ENCODE results near the gene BANP. TPM values are rescaled to one million over a fixed set of nuclear protein-coding genes. Genes with fewer than 3 reads are reported as not detected.
"Not testable (repeated sequence)": the region's sequence is repeated elsewhere in the genome, so short reads cannot be mapped to it uniquely, and the experiment has no call there.

BANP gene
- total RNA-seq, 1 experiment from 2014 or later = 18.4 TPM

DNA sequence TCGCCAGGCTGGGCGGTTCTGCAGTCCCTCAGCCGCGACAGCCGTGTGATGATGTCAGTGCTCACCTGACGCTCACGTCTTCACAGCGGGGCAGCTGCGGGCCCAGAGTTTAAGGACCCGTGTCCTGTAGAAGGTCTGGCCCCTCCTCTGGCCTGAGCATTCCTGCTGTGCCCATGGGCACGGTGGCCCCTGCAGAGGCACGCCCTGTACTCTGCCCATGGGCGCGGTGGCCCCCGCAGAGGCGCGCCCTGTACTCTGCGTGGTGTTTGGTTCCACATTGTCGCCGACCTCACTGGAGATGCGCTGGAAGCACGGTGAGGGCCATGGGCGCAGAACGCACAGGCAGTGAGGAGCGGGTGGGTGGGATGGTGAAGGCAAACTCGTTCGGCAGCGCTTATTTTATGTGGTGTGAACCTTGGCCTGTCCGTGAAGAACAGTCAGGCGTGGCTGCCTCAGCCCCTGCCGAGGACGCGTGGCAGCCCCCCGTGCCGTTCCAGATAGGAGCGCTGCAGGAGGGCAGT is 122.0 kb downstream of the BANP start:
- no peaks in the 10 kb centered on the region for H3K27me3 ChIP-seq
- no peaks in the 10 kb centered on the region for H3K4me1 ChIP-seq
- H3K4me3 ChIP-seq = no peak overlapping the region
- no peak overlapping the region for H3K27ac ChIP-seq
- no peaks in the 10 kb centered on the region for H3K9me3 ChIP-seq (replicated peaks)
- no peaks in the 10 kb centered on the region for H3K36me3 ChIP-seq
- DNase-seq = no peak

DNA sequence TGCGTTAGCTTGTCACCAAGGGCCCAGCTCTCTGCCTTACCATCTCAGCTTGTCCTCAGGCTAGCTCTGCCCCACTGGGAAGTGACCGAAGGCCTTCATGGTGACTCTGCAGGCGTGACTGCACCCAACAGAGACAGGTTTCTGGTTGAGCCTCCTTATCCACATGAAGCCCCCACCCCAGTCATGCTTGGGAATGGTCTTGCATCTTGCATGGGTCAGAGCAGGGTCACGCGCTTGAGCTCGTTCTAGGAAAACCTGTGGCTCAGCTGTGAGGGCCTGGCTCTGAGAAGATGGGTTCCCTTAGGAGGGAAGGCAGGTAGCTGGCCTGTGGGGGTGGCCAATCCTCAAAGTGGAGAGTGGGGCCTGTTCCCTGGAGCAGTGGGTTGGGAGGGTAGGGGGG is 122.8 kb downstream of the BANP start:
- Histone ChIP-seq H3K27ac (no peak overlapping the region), H3K4me1 (no peaks in the 10 kb centered on the region), H3K36me3 (no peaks in the 10 kb centered on the region), H3K9me3 (replicated peaks) (no peaks in the 10 kb centered on the region), H3K4me3 (no peak overlapping the region), H3K27me3 (no peaks in the 10 kb centered on the region)
- no peak for DNase-seq

DNA sequence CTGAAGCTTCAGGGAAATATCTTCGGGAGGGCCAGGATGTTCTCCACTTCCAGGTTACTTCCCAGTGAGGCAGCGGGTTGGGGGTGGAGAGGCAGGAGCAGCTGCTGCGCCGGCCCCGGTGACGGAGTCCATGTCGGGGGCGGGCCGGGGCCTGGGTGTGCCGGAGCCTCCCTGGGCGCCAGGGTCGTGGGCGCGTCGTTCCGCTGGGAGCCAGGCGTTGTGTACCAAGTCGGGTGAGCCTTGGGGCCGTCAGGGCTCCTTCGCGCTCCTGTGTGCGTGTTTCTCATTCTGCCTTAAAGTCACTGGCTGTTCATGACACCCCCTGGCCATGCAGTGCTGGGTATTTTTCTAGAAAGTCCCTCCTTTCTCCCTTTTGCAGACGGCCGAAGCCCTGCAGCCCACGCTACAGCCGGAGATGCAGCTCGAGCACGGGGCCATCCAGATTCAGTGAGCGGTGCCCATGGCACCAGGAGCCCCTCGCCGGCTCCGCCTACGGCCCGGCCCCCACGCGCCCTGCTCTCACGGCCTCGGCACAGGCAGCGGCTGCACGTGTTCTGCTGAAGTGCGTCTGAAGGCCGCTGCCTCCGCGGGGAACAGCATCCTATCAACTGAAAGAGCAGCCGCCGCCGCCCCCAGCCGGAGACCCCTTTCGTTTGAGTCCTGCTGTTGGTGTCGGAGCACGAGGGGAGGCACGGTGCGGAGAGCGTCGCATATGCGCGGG is 125.1 kb downstream of the BANP start:
- Histone ChIP-seq H3K36me3 (no peaks in the 10 kb centered on the region), H3K27ac (no peak overlapping the region)
- DNase-seq = no peak

DNA sequence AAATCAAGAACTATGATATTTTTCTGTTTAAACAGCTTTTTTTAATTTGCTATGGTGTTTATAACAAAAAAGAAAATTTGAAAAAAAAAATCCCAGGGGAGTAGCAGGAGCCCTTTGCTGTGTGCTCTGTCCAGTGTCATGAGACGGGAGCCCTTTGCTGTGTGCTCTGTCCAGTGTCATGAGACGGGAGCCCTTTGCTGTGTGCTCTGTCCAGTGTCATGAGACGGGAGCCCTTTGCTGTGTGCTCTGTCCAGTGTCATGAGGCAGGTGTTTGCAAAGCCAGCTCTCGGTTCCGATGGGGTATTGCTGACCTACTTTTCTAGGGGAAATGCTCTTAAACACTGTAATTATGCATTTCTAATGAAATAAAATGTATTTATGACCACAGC is 125.7 kb downstream of the BANP start:
- not testable (repeated sequence) for DNase-seq; H3K4me3 ChIP-seq; H3K9me3 ChIP-seq (replicated peaks); H3K36me3 ChIP-seq; H3K27me3 ChIP-seq; H3K4me1 ChIP-seq; H3K27ac ChIP-seq

More for the DNA sequence above, 125.1 kb downstream of the BANP start:
- Histone ChIP-seq H3K27me3 (no peaks in the 10 kb centered on the region), H3K4me1 (no peaks in the 10 kb centered on the region), H3K4me3 (no peak overlapping the region), H3K9me3 (replicated peaks) (no peaks in the 10 kb centered on the region)

DNA sequence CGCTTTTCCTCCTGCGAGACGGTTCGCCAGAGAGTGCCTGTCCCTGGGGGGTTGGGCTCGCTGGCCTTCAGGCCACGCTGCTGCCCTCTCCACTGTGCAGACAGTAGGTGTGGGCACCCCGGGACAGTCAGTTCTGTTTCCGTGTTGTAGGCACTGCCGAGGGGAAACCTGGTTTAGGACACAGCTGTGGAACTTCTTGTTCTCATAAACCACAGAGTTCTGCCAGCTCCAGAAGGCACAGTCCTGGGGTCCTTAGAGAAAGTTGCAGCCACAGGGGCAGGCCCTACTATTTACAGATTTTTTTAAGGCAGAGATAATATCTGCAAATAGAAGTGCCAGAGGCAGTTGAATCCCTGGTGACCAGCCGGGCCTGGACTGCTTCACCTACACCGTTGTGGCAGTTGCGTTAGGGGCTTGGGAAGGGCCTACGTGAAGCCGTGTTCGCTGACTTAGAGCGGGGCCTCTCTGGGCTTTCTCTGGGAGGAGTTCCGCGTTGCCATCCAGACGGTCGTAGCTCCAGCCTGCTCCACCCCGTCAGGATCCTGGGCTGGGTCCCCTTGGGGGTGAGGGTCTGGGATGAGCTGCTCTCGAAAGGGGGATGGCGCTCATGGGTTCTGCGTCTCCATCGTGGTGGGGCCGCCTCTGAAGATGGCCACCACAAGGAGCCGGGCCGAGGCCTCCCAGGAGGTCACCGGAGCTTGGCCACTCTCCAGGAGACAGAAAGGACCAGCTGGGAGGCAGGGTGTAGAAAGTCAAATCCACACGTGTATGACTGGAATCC is 126.3 kb downstream of the BANP start:
- Histone ChIP-seq H3K9me3 (replicated peaks) (no peaks in the 10 kb centered on the region), H3K4me3 (no peak overlapping the region), H3K36me3 (no peaks in the 10 kb centered on the region), H3K4me1 (no peaks in the 10 kb centered on the region), H3K27me3 (no peaks in the 10 kb centered on the region), H3K27ac (no peak overlapping the region)
- DNase-seq = no peak

DNA sequence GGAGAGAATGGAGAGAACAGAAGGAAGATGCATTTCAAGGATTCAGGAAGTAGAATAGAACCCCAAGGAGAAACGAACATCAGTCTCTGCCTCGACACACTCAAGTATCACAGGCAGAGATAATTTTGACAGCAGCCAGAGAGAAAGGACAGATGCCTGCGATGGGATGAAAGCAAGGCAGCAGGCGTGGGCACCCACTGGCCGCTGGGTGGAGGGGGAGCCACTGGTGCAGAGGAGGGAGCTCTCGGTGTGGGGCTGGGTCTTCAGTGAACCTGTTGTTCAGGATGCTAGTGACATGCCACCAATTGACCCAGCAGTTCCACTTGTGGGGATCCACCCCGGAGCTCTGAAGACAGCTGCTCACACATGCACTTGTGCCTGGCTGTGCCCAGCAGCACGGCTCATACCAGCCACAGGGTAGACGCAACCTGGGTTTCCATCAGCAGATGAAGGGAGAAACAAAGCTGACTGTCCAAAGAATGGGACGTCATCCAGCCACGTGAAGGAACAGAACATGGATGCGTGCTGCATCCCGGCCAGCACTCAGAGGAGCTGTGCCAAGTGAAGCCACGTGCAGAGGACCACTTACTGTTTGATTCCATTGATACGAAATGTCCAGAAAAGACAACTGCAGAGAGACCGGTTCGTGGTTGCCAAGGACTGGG is 127.0 kb downstream of the BANP start:
- H3K4me1 ChIP-seq = no peaks in the 10 kb centered on the region
- DNase-seq = no peak
- no peak overlapping the region for H3K4me3 ChIP-seq
- no peaks in the 10 kb centered on the region for H3K27me3 ChIP-seq
- H3K9me3 ChIP-seq (replicated peaks) = no peaks in the 10 kb centered on the region
- no peak overlapping the region for H3K27ac ChIP-seq
- no peaks in the 10 kb centered on the region for H3K36me3 ChIP-seq

DNA sequence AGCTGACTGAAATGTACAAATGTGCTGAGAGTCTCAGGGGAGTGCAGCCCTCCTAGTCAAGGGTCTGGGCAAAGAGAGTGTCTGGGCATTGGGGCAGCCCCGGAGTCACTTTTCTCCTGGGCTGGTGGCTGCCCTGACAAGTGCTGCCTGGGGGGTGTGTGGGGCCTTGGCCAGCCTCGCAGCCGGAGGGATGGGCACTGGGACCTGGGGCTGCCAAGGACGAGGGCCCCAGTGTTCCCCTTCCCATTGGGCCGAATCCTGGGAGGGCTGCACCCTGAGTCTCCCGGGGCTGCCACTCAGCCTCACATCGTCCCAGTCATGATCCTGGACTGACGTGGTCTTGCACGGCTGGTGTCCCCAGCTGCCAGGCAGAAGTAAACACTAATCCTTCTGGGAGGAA is 132.3 kb downstream of the BANP start:
- H3K36me3 ChIP-seq = no peaks in the 10 kb centered on the region
- H3K27me3 ChIP-seq = no peaks in the 10 kb centered on the region
- no peak overlapping the region for H3K4me3 ChIP-seq
- DNase-seq = no peak
- H3K4me1 ChIP-seq = no peaks in the 10 kb centered on the region
- H3K27ac ChIP-seq = no peak overlapping the region
- H3K9me3 ChIP-seq (replicated peaks) = no peaks in the 10 kb centered on the region

DNA sequence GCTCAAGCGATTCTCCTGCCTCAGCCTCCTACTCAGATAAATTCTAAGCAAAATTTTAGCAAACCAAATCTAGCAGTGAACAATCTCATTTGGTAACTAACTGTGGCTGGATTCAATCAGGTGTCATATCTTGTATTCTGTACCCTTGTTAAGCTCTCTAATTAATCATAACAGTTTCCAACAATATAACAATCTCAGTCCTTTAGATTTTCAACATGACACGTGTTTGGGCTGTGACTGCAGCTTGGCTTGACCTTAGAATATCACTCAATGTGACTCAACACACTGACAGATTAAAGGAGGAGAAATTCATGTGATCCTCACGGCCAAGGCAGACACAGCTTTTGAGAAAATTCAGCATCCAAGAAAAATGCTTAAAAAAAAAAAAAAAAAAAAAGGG is 133.6 kb downstream of the BANP start:
- Histone ChIP-seq H3K27me3 (no peaks in the 10 kb centered on the region), H3K36me3 (no peaks in the 10 kb centered on the region), H3K27ac (no peak overlapping the region), H3K9me3 (replicated peaks) (no peaks in the 10 kb centered on the region), H3K4me1 (no peaks in the 10 kb centered on the region), H3K4me3 (no peak overlapping the region)
- no peak for DNase-seq

DNA sequence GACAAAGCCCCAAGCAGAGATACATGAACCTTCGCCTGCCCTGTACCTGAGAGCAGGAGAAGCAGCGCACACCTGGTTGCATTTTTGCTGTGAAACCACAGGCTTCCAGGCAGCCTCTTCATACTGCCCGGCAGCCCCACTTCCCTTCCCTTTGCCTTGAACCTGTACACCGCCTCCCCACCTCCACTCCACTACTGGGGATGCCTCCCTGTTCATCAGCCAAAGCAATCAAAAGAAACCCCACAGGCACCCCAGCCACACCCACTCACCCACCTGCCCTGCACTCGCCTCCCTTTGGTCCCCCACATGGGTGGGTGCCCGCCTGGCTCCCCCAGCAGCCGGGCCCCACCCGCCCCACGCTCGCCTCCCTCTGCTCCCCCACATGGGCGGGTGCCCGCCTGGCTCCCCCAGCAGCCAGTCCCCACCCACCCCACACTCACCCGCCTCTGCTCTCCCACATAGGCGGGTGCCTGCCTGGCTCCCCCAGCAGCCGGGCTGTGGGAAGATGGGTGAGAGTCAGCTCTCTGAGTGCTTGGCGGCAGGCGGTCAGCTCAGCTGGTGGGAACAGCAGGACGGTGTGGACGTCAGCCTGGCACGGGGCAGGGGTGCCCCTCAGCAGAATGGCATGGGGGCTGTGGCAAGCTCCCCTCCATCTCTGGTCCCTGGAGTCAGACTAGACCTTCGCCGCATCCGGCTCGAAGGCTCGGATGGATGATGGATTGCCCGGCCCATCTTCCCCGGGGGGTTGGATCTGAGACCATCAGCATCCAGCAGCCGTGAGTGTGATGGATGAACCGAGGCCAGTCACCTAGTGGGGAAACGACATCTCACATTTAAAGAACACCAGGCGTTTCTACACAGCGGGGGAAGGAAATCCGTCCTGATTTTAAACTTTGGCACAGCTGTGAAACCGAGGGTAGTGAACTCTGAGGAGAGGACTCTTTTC is 135.6 kb downstream of the BANP start:
- no peak for DNase-seq
- H3K27me3 ChIP-seq = no peaks in the 10 kb centered on the region
- H3K36me3 ChIP-seq = no peaks in the 10 kb centered on the region
- no peak overlapping the region for H3K4me3 ChIP-seq
- H3K9me3 ChIP-seq (replicated peaks) = no peaks in the 10 kb centered on the region
- no peaks in the 10 kb centered on the region for H3K4me1 ChIP-seq
- H3K27ac ChIP-seq = no peak overlapping the region

DNA sequence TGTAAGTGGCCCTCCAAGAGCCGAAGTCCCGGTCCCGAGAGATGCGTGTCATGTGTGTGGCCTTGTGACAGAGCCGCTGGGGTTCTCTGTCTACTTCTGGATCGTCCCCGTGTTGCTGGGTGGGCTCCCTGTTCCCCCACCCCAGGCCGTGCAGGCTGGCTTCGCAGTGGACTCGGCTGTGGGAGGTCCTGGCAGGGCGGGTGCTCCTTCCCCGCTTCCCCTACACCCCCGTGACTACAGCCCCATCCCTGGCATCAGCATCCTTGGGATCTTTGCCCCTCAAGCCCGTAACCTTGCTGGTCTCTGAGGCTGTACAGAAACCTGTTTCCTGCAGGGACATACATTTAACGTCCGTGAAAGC is 136.3 kb downstream of the BANP start:
- DNase-seq = no peak
- Histone ChIP-seq H3K9me3 (replicated peaks) (no peaks in the 10 kb centered on the region), H3K27me3 (no peaks in the 10 kb centered on the region), H3K27ac (no peak overlapping the region), H3K36me3 (no peaks in the 10 kb centered on the region), H3K4me3 (no peak overlapping the region), H3K4me1 (no peaks in the 10 kb centered on the region)

DNA sequence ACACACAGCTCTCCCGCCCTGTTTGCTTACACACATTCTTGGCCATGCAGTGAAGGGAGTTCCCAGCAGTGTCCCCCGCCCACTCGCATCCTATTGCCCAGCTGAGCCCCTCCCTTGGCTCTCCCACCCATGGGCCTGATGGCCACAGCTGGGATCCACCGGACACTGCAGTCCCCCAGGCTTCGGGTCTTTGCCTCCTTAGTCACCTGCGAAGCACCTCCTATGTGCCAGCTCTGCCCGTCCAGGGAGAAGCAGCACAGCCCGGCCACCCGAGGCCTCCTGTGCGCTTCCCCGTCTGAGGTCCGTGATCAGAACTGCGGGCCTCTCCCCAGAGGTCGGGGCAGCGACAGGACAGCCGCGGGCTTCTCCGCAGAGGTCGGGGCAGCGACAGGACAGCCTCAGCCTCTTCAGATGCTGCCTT is 136.9 kb downstream of the BANP start:
- H3K27ac ChIP-seq = no peak overlapping the region
- no peak for DNase-seq
- no peaks in the 10 kb centered on the region for H3K36me3 ChIP-seq
- no peaks in the 10 kb centered on the region for H3K9me3 ChIP-seq (replicated peaks)
- no peaks in the 10 kb centered on the region for H3K27me3 ChIP-seq
- H3K4me1 ChIP-seq = no peaks in the 10 kb centered on the region
- H3K4me3 ChIP-seq = no peak overlapping the region

DNA sequence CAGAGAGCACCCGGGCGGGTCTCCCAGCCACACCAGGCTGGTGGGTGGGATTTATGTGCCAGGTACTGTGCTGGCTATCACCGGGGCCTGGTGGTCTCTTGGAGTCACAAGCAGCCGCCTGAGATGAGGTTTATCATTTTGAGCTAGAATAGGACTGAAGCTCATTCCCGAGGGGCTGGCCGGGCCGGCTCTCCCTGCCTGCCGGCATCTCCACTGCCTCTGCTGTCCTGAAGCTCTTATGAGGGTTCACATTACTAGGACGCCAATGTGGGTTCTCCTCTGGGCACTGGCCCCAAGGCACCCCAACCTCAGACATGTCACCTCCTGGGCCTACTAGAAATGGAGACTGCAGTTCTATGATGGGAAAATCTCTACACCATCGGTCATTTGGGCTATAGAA is 137.4 kb downstream of the BANP start:
- not testable (repeated sequence) for DNase-seq; H3K27ac ChIP-seq; H3K4me3 ChIP-seq; H3K4me1 ChIP-seq; H3K9me3 ChIP-seq (replicated peaks); H3K36me3 ChIP-seq; H3K27me3 ChIP-seq

DNA sequence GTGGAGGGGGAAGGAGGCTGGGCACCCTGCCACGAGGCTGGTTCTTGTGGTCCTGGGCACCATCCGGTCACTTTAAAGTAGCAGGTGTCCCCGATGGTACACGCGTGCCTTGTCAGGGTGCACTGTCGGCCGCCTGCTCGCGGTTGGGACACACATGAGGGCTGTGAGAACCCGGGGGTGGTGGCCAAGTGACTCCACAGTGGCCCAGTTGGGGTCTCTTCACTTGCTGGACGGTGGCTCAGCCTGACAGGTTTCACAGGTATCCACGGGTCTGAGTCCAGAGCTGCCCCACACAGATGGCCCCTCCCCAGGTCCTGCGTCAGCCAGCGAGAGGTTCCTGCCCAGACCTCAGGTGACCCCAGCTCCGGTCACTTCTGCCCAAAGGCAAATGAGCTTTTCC is 137.8 kb downstream of the BANP start:
- not testable (repeated sequence) for DNase-seq; H3K27ac ChIP-seq; H3K4me3 ChIP-seq; H3K36me3 ChIP-seq; H3K9me3 ChIP-seq (replicated peaks); H3K27me3 ChIP-seq; H3K4me1 ChIP-seq

DNA sequence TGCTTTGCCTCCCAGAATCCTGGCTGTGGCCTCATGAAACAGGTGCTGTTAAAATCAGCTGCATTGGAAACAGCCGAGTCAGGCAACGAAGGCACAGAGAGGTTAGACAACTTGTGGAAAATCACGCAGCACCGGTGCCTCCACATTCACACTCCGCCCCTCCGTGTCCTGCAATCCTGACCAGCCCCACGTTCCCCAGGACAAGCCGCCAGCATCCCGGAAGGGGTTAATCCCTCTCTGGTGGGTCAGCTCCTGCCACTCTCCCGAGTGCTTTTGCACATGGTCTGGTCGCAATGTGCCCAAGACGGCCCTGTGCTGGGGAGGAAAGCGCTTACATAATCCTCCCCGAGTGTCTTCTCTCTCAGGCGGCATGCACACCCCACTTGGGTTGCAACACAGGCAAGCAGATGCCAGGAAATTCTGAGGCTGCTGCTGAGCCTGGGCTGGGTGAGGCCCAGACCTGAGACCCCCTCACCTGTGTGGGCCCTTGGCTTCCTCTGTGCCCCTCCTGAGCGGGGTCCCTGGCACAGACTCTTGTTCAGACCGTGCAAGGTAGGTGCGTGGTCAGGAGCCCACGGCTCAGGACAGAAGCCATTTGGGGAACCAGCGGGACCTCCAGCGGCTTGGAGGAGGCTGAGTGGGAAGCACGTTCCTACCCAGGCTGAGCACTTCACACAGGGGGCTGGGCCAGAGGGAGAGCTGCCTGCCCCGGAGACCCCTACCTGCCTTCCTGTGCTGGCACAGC is 138.6 kb downstream of the BANP start:
- not testable (repeated sequence) for H3K9me3 ChIP-seq (replicated peaks); H3K27me3 ChIP-seq; DNase-seq; H3K27ac ChIP-seq; H3K36me3 ChIP-seq; H3K4me3 ChIP-seq; H3K4me1 ChIP-seq

Measured in SJCRH30 (cell line).